GM11168 (cell line): ENCODE measurements around the gene SGIP1.
"Not testable (repeated sequence)": the region's sequence is repeated elsewhere in the genome, so short reads cannot be mapped to it uniquely, and the experiment has no call there.

Experiments
- in situ Hi-C: fragments of 300-500 bp; cut with MboI; formaldehyde crosslinking; loops from one replicate; pipeline ENCODE4 v1.12.0; 2022; ENCODE audit warnings: low sequenced_read_pairs; ENCODE audit not compliant: unreplicated experiment

Gene SGIP1

DNA sequence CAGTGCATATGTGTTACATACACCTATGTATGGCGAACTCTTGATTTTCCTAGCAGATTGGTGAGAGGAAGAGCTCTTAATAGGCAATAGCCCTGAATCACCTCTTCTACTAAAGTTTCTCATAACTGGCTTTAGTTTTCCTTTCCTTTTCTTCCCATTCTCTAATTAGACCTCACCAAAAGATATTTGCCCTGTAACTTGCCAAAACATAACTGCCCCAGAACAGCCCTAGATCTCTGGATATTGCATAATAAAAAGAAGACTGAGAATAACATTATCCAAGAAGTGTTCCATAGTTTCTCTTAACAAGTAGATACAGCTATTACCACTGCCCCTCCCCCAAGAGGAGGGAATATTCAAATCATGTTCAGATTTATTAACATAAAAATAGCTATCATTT lies 16.3 kb downstream of the SGIP1 start:
- in situ Hi-C loops, result no loop called here

DNA sequence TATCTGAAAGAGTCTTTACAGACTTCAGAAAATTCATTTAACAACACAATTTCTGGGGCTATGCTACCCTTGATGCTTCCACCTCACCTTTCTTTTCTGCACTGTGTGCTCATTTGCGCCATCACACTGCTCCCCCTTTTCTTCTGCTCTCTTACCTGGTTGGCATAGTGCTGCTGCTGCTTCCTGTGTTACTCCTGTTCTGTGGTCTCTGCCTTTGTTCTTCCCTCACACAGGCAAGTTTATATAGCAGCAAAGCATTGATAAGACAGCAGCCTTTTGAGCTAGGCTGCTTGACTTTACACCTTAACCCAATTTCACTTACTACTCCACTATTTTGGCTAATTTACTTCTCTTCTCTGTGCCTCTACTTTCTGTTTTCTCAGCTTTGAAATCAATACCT lies 18.3 kb downstream of the SGIP1 start:
- in situ Hi-C loops, result no loop called here

DNA sequence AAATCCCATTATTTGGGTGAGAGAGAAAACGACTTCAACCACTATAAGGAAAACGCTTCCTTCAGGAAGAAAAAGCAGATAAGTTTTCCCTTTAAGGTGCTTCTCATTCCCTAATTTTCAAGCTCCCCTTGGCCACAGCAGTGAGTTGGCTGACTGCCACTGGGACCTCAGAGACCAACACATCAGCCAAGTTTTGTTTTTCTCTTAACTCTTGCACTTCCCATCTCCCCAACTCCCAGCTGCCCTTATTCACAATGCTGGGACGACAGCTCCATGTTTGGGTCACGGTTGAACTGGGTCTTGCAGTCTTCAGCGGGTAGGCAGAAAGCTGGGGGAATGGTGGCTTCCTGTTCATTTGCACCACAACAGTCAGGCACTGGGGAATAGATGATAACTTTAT lies 18.9 kb downstream of the SGIP1 start:
- in situ Hi-C loops, result no loop called here

DNA sequence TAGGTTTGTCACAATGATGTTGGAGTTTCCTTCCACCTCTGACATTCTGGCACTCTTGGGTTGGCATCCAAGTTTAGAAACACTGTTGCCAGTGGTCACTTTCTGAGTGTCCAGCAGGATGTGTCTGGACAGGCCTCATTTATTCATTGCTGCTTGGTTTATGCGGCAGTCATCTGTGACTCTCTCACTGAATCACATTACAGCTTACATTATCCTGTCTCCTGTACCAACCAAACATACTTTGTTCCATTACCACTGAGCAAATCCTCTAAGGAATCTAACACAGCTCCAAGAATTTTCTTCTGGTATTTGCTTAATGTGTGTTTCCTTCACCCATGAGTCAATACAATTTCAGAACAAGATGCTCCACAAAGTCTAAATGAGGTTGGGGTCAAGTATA lies 19.9 kb downstream of the SGIP1 start:
- in situ Hi-C loops, result no loop called here

DNA sequence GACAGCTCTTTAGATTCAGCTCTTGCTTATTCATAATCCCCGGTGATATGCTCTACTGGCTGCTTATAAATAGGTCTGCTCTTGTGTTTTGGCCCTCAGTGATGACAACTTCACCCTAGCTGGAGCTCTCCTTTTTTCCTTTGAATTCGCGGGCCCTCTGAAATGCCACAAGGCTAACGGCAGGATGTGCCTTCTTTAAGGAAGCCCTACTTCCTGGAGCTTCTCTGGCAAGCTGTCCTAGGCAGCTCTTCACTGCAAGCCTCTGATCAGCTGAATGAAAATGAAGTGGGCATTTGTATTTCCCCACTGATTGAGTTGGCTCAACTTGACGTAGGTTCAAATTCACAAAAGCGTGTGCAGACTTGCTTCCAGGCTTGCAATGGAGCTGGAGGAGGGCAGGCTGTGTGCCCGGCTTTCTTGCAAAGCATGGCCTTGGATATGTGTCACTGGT lies 22.2 kb downstream of the SGIP1 start:
- in situ Hi-C loops, result no loop called here

DNA sequence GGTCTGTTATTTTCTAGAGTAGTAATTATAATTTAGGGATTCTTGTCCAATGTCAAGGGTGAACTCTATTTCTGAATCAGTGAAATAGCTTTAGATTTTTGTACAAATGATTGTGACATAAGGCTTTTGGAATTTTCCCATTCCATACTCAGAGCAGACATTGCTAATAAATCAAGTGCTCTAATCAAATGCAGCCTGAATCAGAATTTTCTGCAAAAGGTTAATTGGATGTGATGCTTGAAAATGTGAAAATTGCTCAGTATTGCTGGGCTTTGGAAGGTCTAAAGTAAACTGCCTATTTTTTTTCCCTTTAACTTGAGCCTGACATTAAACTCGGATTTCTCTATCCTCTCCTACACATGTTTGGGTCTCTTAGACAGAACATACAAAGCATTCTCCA lies 23.2 kb downstream of the SGIP1 start:
- in situ Hi-C loops, result no loop called here

DNA sequence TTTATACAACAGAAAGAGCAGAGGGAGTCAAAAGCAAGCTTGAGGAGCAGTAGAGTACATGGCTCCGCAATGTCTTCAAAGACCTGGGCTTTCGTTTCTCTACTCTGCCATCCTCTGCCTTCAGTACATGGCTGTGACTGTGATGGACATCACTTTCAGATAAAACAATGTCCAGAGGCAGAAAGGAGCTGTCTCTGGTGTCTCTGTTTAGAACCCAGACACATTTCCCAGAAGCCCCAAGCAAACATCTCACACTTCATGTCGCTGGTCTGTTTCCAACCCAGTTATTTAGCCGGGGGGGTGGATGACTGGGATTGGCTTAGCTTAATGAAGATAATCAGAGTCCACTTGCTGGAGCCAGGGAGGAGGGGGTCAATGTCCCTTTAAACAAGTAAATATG lies 25.6 kb downstream of the SGIP1 start:
- in situ Hi-C loops, result no loop called here

DNA sequence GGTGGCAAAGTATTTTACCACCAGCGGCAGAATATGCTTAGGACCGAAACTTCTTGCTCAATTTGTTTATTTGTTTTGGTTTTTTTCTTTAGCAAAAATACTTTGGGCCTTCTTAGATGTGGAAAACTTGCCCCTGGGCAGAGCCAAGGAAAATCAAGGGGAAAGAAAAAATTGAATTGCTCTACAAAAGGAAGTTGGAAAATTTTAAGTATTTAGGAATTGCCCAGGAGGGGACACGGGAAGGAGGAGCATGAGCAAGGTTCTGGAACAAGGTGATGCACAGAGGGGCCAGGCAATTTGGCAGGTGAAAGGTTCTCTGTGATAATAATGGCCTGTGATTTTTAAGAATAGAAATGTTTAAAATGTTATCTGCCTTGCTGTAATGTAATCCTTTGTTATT lies 28.6 kb downstream of the SGIP1 start:
- in situ Hi-C loops, result no loop called here

DNA sequence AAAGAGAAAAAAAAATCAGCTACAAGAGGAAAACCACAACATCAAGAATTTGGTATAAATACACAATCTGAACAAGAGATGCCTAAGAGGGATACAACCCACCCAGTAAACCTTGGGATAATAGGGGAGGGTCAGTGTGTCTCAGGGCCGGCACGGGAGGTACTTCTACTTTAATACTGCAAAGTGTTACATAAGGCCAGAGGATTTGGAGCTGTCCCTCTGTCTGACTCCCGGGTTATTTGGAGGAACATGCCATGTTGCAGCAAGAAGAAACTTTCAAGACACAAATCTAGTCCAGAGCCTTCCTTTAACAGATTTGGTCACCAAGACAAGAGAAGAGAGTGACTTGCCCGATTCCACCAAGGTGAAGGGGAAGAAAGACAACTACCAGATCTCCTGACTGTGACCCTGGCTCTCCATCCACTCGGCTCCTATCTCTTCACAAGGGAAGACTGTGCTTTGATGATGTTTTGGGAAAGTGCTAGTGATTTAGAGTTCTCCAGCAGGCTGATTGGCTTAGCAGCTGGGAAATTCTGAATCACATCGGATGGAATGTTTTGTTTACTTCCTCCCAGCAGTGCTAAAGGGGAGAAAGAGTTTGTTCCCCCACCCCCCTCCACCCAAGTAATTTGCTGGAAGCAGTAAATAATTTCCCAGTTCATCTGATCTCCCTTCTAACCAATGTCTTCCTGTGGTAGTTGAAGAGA lies 29.3 kb downstream of the SGIP1 start:
- in situ Hi-C loops, result no loop called here

DNA sequence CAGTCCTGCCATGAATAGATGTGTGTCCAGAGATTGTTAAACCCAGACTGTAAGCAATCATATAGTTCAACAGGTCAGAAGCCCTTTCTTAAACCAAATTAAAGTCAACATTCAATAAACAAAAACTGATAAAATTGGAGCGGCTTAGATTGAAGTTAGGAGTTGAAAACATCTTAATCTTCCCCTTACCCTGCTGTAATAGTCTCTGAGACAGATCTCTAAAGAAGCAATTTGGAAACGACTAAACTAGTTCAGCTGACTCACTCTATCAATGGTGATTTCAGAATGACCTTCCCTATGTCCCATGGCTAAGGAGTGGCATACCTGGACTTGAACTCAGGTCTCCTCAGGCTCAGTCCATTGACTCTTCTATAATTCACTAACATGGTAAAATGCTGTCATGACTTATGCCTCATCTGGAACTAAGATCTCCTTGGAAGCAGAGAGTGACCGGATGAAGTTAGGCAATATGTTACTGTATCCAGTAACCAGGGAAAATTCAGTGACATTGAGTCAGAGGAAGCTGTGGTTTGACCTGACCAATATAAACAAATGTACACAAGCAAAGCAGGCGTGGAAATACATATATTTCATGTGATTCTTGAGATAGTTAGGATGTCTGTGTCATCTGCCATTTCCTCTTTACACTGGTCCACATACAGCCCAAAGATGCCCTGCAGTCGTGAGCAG lies 30.1 kb downstream of the SGIP1 start:
- in situ Hi-C loops, result no loop called here

DNA sequence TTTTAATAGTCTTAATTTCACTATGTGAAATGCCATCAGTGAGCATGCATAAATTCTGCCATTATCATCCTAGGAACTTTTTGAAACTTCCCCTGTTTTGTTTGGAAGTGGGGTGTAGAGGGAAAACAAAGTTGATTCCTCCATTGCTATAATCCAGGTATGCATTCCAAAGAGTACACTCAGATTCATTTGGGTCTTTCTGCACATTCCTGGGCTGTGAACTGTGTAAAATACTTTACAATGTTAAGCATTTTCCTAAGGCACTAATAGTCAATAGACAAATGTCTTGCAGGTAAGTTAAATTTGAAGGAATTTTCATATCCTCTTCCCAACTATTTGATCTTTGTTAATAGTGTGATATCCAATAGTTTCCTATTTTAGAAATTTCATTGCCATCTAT lies 36.2 kb downstream of the SGIP1 start:
- in situ Hi-C loops, result no loop called here

DNA sequence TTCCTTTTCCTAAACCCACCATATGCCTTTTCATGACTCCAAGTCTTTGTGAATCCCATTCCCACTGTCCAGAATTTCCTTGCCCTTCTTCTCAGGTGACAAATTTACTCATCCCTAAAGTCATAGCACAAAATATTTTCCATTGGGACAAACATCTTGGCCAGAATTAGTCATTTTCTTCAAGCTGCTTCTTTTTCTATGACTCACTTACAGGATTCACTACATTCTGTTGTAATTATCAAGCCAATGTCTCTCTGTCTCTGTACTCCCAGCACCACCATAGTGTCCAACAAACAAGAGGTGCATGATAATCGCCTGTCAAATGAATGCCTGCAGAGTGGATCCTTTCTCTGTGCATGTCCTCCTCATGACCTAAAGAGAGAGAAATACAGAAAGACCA lies 37.8 kb downstream of the SGIP1 start:
- in situ Hi-C loops, result no loop called here

DNA sequence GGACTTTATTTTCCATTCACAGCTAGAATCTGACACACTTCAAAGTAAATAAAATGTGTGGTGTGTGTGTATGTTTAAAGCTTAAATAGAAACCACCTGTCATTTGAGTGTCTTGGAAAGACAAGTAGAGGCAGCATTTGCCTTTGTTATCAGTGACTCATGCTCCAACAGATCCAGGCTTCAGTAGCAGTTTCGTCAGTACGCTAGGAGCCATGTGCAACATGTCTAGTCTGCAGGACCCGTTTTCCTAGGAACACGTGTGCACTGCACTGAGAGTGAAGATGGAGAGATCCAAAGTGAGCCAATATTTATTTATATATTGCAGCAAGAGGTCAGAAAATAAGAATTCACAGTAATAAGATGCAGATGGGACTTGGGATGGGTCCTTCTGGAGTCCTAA lies 41.8 kb downstream of the SGIP1 start:
- in situ Hi-C loops, result no loop called here

DNA sequence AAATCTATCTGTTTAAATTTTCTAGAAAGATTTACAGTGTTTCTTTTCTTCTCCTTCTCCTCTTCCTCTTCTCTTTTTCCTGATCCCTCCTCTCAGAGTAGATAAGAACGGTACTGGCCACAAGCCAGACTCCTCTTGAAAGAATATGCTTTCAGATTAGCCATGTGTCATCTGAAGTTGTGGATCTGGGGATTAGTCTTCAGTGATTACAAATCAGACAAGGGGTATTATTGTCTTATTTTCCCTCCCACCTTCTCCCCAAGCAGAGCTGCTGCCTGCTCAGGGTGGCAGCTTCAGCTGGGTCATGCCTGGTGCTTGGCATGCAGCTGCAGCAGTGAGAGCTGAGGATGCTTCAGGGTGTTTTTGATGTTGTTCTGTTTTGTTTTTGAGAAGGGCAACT lies 42.7 kb downstream of the SGIP1 start:
- in situ Hi-C loops, result no loop called here

DNA sequence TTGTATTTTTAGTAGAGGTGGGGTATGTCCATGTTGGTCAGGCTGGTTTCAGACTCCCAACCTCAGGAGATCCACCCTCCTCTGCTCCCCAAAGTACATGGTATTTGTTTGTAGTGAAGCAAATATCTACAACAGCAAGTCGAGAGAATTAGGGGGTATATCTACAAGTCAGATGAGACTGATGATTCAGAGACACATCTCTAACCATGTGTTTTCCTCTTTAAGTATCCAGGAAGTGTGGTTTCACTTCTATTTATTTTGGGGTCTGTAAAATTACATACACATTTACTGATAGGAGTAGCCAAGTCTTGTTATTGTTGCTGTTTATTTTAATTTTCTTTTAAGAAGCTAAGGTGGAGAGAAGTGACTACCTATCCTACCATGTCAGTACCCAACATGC lies 44.9 kb downstream of the SGIP1 start:
- in situ Hi-C loops, result no loop called here

DNA sequence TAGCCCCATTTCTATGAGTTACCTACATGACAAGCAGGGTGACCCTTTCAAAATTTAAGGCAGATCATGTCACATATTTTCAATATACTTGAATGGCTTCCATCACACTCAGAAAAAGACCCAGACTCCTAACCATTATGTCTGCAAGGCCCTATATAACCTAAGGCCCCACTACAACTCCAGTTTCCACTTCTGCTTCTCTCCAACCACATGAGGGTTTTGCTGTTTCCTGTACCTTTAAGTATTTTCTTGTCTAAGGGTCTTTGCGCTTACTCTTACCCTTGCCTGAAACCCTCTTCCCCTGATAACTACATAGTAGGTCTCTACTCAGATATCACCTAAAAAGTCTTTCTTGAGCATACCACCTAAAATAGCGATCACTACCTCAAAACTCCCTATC lies 46.1 kb downstream of the SGIP1 start:
- in situ Hi-C loops, result no loop called here

DNA sequence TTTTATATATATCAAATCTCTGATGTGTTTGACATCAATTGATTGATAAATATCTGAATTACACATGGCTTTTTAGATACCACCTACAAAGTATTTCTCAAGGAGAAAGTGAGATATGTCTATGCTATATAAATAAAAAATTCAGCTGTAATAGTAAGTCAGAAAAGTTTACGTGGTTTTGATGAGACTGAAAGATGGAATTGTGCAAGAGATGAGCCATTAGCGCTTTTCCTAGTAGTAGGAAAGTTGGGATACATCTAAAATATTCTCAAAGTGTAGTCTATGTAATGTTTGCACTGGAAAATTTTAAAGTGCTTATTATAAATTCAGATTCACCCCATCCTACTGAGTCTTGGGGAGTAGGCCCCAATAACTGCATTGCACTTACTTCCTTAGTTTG lies 49.1 kb downstream of the SGIP1 start:
- in situ Hi-C loops, result no loop called here

DNA sequence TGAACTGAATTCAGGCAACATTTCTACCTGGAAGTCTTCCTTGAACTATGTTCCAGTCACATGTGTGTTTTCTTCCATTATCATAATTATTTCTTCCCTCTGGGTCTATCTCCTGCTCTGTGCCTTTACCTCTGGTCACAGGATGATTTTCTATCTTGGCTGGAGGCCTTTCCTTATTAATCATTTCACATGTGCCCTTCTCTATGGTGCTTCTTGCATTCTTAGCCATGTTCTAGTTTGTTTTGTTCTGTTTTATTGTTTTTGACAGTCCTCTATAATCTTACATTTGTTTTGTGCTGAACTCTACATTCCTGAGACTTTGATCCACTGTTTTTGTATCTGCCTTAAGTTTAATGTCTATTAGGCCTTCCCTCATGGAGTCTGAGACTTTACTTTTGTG lies 51.0 kb downstream of the SGIP1 start:
- in situ Hi-C loops, result no loop called here

DNA sequence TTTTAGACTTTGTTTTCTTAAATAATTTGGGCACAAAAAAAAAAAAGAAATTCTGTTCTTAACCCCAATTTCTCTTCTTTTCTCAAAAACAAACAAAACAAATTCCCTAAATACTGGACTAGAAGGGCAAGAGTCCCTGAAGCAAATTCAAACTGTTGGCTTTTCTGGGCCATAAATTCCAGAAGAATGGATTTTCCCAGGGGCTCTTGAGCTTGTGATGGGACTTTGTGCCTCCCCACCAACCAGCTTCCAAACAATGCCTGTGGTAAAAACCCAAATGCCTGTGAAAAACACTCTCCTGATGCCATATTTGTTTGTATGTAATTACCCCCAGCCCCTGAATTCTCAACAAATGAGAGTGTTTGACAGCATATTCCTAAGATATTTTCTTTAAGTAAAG lies 55.4 kb downstream of the SGIP1 start:
- in situ Hi-C loops, result no loop called here

DNA sequence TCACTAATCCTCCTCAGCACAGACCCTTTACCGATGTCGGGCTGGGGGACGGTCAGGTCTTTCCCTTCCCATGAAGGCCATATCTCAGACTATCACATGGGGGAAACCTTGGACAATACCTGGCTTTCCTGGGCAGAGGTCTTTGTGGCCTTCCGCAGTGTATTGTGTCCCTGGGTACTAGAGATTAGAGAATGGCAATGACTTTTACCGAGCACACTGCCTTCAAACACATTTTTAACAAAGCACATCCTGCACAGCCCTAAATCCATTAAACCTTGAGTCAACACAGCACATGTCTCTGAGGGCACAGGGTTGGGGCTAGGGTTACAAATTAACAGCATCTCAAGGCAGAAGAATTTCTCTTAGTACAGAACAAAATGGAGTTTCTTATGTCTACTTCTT lies 58.2 kb downstream of the SGIP1 start:
- in situ Hi-C loops, result not testable (repeated sequence)

DNA sequence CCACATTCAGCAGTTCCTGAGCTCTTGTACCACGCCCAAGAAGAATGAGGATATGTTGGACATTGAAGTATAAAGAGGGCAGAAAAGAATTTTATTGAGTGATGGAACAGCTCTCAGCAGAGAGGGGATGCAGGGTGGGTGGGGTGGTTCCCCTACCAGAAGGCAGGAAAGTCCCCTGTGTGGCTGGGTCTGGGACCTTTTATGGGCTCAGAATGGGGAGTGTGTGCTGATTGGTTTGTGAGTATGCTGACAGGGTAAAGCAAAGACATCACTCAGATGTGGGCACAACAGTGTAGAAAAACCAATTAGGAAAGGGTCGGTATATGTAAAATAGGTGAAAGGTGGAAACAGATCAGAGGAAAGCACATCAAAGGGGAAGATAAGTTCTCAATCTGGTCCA lies 62.2 kb downstream of the SGIP1 start:
- in situ Hi-C loops, result no loop called here

DNA sequence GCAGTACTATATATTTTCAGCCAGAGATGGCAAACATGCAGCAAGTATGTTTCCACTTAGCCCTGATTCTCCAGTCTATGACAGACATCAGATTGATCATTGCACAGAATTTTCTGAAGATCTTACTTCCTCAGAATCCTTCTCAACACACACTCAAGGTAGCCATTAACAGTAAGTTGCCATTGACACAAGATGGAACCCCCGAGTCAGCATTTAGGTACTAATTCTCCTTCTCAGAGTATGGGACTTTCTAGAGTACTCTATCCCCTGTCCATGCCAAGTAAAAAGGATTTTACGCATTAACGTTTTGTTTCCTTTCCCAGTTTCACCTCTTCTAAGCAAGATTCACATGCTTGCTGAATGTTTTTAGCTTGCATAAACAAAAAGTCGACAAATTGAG lies 63.5 kb downstream of the SGIP1 start:
- in situ Hi-C loops, result no loop called here
